Effector CD8-positive, alpha-beta T cell (primary cell): ENCODE measurements around the gene SLC35B1.

Experiments used
- DNase-seq: peaks from one replicate; lab custom pipeline; 2025; lab: John Stamatoyannopoulos, UW
- total RNA-seq, 4 experiments: gene quantifications; one replicate each; lab custom pipeline; 2026; lab: John Stamatoyannopoulos, UW

Gene SLC35B1
- total RNA-seq, result 34.7 to 56.2 (median 42.6) reads per million in 4 experiments

GRCh38 chr17:49707608-49708514, at the start of gene SLC35B1:
Gene SLC35B1 (minus strand): TSS chr17:49707964. CDS start chr17:49707833, 131 bp downstream.
- peak; percentile 94 for DNase-seq

- DNase-seq, result no peak
Measured at GRCh38 chr17:49757151-49757777, 49.5 kb upstream of the SLC35B1 start.

GRCh38 chr17:49756323-49757150, 48.8 kb upstream of the SLC35B1 start:
- no peak for DNase-seq

GRCh38 chr17:49755663-49756283, 48.0 kb upstream of the SLC35B1 start:
- no peak for DNase-seq

GRCh38 chr17:49753959-49754391, 46.2 kb upstream of the SLC35B1 start:
- no peak for DNase-seq

GRCh38 chr17:49752508-49752907, 44.7 kb upstream of the SLC35B1 start:
- no peak for DNase-seq

- DNase-seq, result no peak
Measured at GRCh38 chr17:49749730-49750129, 42.0 kb upstream of the SLC35B1 start.

GRCh38 chr17:49748791-49749190, 41.0 kb upstream of the SLC35B1 start:
- DNase-seq, result no peak

- no peak for DNase-seq
Measured at GRCh38 chr17:49748223-49748622, 40.5 kb upstream of the SLC35B1 start.

- no peak for DNase-seq
Measured at GRCh38 chr17:49747632-49748031, 39.9 kb upstream of the SLC35B1 start.

GRCh38 chr17:49746791-49747490, 39.2 kb upstream of the SLC35B1 start:
- no peak for DNase-seq

- DNase-seq, result no peak
Measured at GRCh38 chr17:49745175-49746139, 37.7 kb upstream of the SLC35B1 start.

- no peak for DNase-seq
Measured at GRCh38 chr17:49742166-49742638, 34.4 kb upstream of the SLC35B1 start.

GRCh38 chr17:49741692-49742076, 33.9 kb upstream of the SLC35B1 start:
- DNase-seq, result no peak

GRCh38 chr17:49741009-49741691, 33.4 kb upstream of the SLC35B1 start:
- no peak for DNase-seq

- DNase-seq, result peak; percentile 83
Measured at GRCh38 chr17:49739641-49740271, 32.0 kb upstream of the SLC35B1 start.

- DNase-seq, result no peak
Measured at GRCh38 chr17:49738456-49739163, 30.8 kb upstream of the SLC35B1 start.
